Erythroblast (primary cell): Measurements from ENCODE around the gene IFT57.

ENCODE experiments used
- GATA1 ChIP-seq: IDR thresholded peaks from 2 replicates; pipeline ENCODE4 v1.6.1; 2011; ENCODE audit warnings: low read depth, mild to moderate bottlenecking, control low read depth, low read length, moderate library complexity
- POLR2A ChIP-seq: IDR thresholded peaks from 2 replicates; pipeline ENCODE4 v1.6.1; 2011; ENCODE audit warnings: mild to moderate bottlenecking, low read length

DNA sequence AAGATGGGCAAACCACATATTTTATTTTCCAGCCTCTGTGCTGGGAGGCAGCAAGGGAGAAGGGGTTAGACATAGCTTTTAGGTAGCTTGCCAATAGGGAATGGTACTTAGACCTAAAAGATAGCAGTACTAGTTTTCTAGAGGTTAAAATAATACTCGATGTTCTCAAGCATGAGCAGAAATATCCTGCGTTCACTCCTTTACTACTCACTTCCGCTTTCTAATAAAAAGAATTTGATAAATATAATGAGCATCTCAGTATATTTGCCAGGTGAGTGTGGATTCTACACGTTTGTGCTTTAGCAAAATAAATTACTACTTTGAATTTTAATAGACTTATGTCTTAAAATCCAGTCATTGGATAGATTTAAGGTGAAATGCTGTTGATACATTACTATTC is 92.0 kb downstream of the IFT57 start:
- TF ChIP-seq POLR2A (no peak), GATA1 (no peak)
